Endothelial cell of umbilical vein (primary cell): ENCODE measurements around the gene FMNL2. TPM values are rescaled to one million over a fixed set of nuclear protein-coding genes. Genes with fewer than 3 reads are reported as not detected.

Source experiments
- BruUV-seq: library from RNA; stranded (reverse); fragments of 400-500 nt; replicated peaks from 2 replicates; lab custom pipeline; 2021; lab: Mats Ljungman, UMichigan
- CTCF ChIA-PET: fragments of 300-600, 350-600 bp; sonication (Branson Sonifier 250); formaldehyde crosslinking; loops from one replicate; lab custom pipeline; 2021; ENCODE audit warnings: antibody characterized with exemption, inconsistent platforms; lab: Charles Lee
- POLR2A ChIA-PET: fragments of 300-600, 350-600 bp; sonication (Branson Sonifier 250); formaldehyde crosslinking; loops from one replicate; lab custom pipeline; 2021; ENCODE audit warnings: antibody characterized with exemption, inconsistent platforms; lab: Charles Lee
- DNase-seq: peaks from one replicate; pipeline ENCODE4 v3.0.0-alpha.2; 2011; ENCODE audit warnings: low read depth, low spot score
- FAIRE-seq: peaks from 2 replicates; lab custom pipeline; 2011; peaks lifted over from hg19 to GRCh38; lab: Jason Lieb, UNC
- H2AFZ ChIP-seq: 2 replicates; pipeline ENCODE4 v1.6.0; 2012; ENCODE audit warnings: low read depth, low read length, control low read depth, inconsistent platforms
- H3K27ac ChIP-seq: 2 replicates; pipeline ENCODE4 v1.5.1; 2011; ENCODE audit warnings: low read depth, mild to moderate bottlenecking, control low read depth, low read length, moderate library complexity; ENCODE audit not compliant: insufficient read depth
- H3K27me3 ChIP-seq, 2 experiments: 2 replicates each; pipeline versions ENCODE4 v1.6.0 to v1.6.1; 2011; ENCODE audit warnings: low read length in 2 of 2, mixed read lengths in 1 of 2; ENCODE audit not compliant: control insufficient read depth in 2 of 2, insufficient read depth in 2 of 2
- H3K36me3 ChIP-seq, 2 experiments: 2 replicates in 1 of 2; 3 replicates in 1 of 2; pipeline ENCODE4 v1.5.1; 2011; ENCODE audit warnings: low read length in 2 of 2, mild to moderate bottlenecking in 1 of 2, moderate library complexity in 1 of 2; ENCODE audit not compliant: control insufficient read depth in 2 of 2, insufficient read depth in 2 of 2; ENCODE audit errors: extremely low read depth in 1 of 2
- H3K4me1 ChIP-seq: 3 replicates; pipeline ENCODE4 v1.5.1; 2011; ENCODE audit warnings: mild to moderate bottlenecking, low read length; ENCODE audit not compliant: control insufficient read depth, insufficient read depth; ENCODE audit errors: extremely low read depth
- H3K4me2 ChIP-seq: 2 replicates; pipeline ENCODE4 v1.6.1; 2011; ENCODE audit warnings: low read length, control low read depth, mixed read lengths; ENCODE audit not compliant: insufficient read depth
- H3K4me3 ChIP-seq, 3 experiments: fragments of 200-600 bp in 1 of 3; sonication (generic), shearing (Covaris generic) in 1 of 3; replicated peaks in 1 of 3; 2 replicates each; pipeline ENCODE4 v1.5.1; 2011 to 2016; ENCODE audit warnings: control low read depth in 3 of 3, low read length in 3 of 3, mild to moderate bottlenecking in 2 of 3, inconsistent platforms in 1 of 3, low read depth in 1 of 3, moderate library complexity in 1 of 3; ENCODE audit not compliant: insufficient read depth in 1 of 3
- H3K79me2 ChIP-seq: 2 replicates; pipeline ENCODE4 v1.6.0; 2012; ENCODE audit warnings: low read length, inconsistent platforms; ENCODE audit not compliant: control insufficient read depth, insufficient read depth
- H3K9ac ChIP-seq: replicated peaks from 2 replicates; pipeline ENCODE3; 2011; ENCODE audit warnings: low read length, control low read depth; ENCODE audit not compliant: insufficient read depth; ENCODE audit errors: extremely low read depth
- H3K9me1 ChIP-seq: replicated peaks from 3 replicates; pipeline ENCODE4 v1.6.0; 2011; ENCODE audit warnings: mild to moderate bottlenecking, low read length; ENCODE audit not compliant: control insufficient read depth, insufficient read depth; ENCODE audit errors: extremely low read depth
- H3K9me3 ChIP-seq: replicated peaks from 2 replicates; pipeline ENCODE4 v1.5.1; 2012; ENCODE audit warnings: low read length, inconsistent platforms; ENCODE audit not compliant: control insufficient read depth, insufficient read depth
- H4K20me1 ChIP-seq: replicated peaks from 2 replicates; pipeline ENCODE3; 2011; ENCODE audit warnings: mild to moderate bottlenecking, low read length; ENCODE audit not compliant: control insufficient read depth, insufficient read depth; ENCODE audit errors: extremely low read depth
- EZH2 ChIP-seq: IDR thresholded peaks from 2 replicates; pipeline ENCODE4 v1.6.1; 2012; ENCODE audit warnings: borderline replicate concordance, low read depth, mild to moderate bottlenecking, moderate library complexity, low read length, inconsistent platforms; ENCODE audit not compliant: severe bottlenecking
- FOS ChIP-seq: IDR thresholded peaks from 2 replicates; pipeline ENCODE4 v1.6.1; 2011; ENCODE audit warnings: mild to moderate bottlenecking, low read length, moderate library complexity, borderline replicate concordance; ENCODE audit not compliant: insufficient read depth
- GATA2 ChIP-seq: IDR thresholded peaks from 2 replicates; pipeline ENCODE4 v1.7.0; 2011; ENCODE audit warnings: low read depth, mild to moderate bottlenecking, moderate library complexity, mixed read lengths, low read length; ENCODE audit not compliant: insufficient read length, insufficient read depth
- JUN ChIP-seq: IDR thresholded peaks from 2 replicates; pipeline ENCODE4 v1.6.1; 2011; ENCODE audit warnings: borderline replicate concordance, low read depth; ENCODE audit not compliant: insufficient read length, insufficient read depth
- MAX ChIP-seq: IDR thresholded peaks from 2 replicates; pipeline ENCODE4 v1.6.1; 2011; ENCODE audit not compliant: insufficient read depth, insufficient read length
- MYC ChIP-seq: IDR thresholded peaks from one replicate; pipeline ENCODE4 v1.6.1; 2011; ENCODE audit warnings: mild to moderate bottlenecking, low read depth, low read length
- POLR2A ChIP-seq: IDR thresholded peaks from 2 replicates; pipeline ENCODE4 v1.6.1; 2012; ENCODE audit warnings: low read depth, mild to moderate bottlenecking, control low read depth, low read length
- POLR2AphosphoS5 ChIP-seq: IDR thresholded peaks from 2 replicates; pipeline ENCODE4 v1.6.1; 2012; ENCODE audit warnings: low read depth, mild to moderate bottlenecking, control low read depth, low read length, moderate library complexity; ENCODE audit not compliant: insufficient read depth
- dilution Hi-C: fragments of 300-500 bp; cut with MboI; formaldehyde crosslinking; loops from one replicate; pipeline ENCODE4 v1.15.0; 2019; ENCODE audit warnings: low sequenced_read_pairs; ENCODE audit not compliant: extremely low pct_ligation_motif_present
- intact Hi-C: fragments of 100-400 bp; cut with micrococcal nuclease; formaldehyde crosslinking; loops from one replicate; pipeline ENCODE4 v1.10.0; 2022
- polyA plus RNA-seq, 4 experiments: library from polyadenylated mRNA; depleted of rRNA in 3 of 4; stranded (reverse) in 3 of 4; unstranded in 1 of 4; fragments of >200 nt; gene quantifications; 2 replicates each; pipeline versions ENCODE4 v1.2.1 to v1.2.3, GENCODE V29; 2011 to 2012; ENCODE audit warnings: missing spikeins in 1 of 4
- total RNA-seq: library from RNA; stranded (reverse); gene quantifications from 2 replicates; pipeline ENCODE4 v1.2.3, GENCODE V29; 2021
- TF ChIP-seq, protein P1 (sequence below), 2 donors: IDR thresholded peaks; 1 replicate in 1 of 2; 2 replicates in 1 of 2; pipeline ENCODE4 v1.5.1; 2011; ENCODE audit warnings: low read length in 2 of 2, mild to moderate bottlenecking in 2 of 2, moderate library complexity in 2 of 2, control low read depth in 1 of 2, inconsistent platforms in 1 of 2, low read depth in 1 of 2; ENCODE audit not compliant: insufficient read depth in 1 of 2; ENCODE audit errors: extremely low read depth in 1 of 2

The FMNL2 gene
- total and polyA plus RNA-seq, 2 donors (not counting 3 experiments of a cell fraction or from before 2014, with no cell fraction given) = 8.3 to 28.0 TPM

GRCh38 chr2:152369176-152369860 lies 34.3 kb downstream of the FMNL2 start:
- H3K4me2 ChIP-seq = no peak overlapping the region
- no peak overlapping the region for H3K9ac ChIP-seq
- ChIA-PET CTCF (no interaction called here), POLR2A (no interaction called here)
- FAIRE-seq (no peak), DNase-seq (no peak)
- no peak overlapping the region for H2AFZ ChIP-seq
- H3K4me1 ChIP-seq = no peaks in the 10 kb centered on the region
- H4K20me1 ChIP-seq = peaks cover 6% of the 10 kb centered on the region
- dilution Hi-C loops (no loop called here), intact Hi-C loops (no loop called here)
- TF ChIP-seq MAX (no peak), POLR2A (no peak), POLR2AphosphoS5 (no peak), JUN (no peak), MYC (no peak), GATA2 (no peak), EZH2 (no peak), FOS (no peak)
- TF ChIP-seq, protein P1, sequence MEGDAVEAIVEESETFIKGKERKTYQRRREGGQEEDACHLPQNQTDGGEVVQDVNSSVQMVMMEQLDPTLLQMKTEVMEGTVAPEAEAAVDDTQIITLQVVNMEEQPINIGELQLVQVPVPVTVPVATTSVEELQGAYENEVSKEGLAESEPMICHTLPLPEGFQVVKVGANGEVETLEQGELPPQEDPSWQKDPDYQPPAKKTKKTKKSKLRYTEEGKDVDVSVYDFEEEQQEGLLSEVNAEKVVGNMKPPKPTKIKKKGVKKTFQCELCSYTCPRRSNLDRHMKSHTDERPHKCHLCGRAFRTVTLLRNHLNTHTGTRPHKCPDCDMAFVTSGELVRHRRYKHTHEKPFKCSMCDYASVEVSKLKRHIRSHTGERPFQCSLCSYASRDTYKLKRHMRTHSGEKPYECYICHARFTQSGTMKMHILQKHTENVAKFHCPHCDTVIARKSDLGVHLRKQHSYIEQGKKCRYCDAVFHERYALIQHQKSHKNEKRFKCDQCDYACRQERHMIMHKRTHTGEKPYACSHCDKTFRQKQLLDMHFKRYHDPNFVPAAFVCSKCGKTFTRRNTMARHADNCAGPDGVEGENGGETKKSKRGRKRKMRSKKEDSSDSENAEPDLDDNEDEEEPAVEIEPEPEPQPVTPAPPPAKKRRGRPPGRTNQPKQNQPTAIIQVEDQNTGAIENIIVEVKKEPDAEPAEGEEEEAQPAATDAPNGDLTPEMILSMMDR (IDR thresholded peaks at IDR 0.05; ENCODE audit: extremely low read depth in 1 of 2, insufficient read depth in 1 of 2, low read depth in 1 of 2, low read length in 2 of 2) = no peak
- no peaks in the 10 kb centered on the region for H3K9me3 ChIP-seq
- no peak overlapping the region for H3K27ac ChIP-seq
- BruUV-seq = no TSS peak
- no peaks in the 10 kb centered on the region for H3K9me1 ChIP-seq
- H3K79me2 ChIP-seq = peaks cover 58% of the 10 kb centered on the region
- H3K27me3 ChIP-seq = no peaks in the 10 kb centered on the region
- no peaks in the 10 kb centered on the region for H3K36me3 ChIP-seq
- no peak overlapping the region for H3K4me3 ChIP-seq
